HEK293 (cell line): ENCODE results near the gene IRX2.

Experiments used
- CTCF ChIA-PET: fragments of 350-600 bp; formaldehyde crosslinking; extraction: SDS; loops from one replicate; lab custom pipeline; 2021; ENCODE audit warnings: antibody characterized with exemption; lab: Yijun Ruan, JAX
- POLR2A ChIA-PET: fragments of 300-600 bp; formaldehyde crosslinking; extraction: SDS; loops from one replicate; lab custom pipeline; 2020; ENCODE audit warnings: antibody characterized with exemption, inconsistent platforms; lab: Yijun Ruan, JAX
- H3K27ac ChIP-seq: fragments of 200-500 bp; sonication (Bioruptor generic); 2 replicates; pipeline ENCODE4 v1.5.1; 2014; ENCODE audit warnings: low read depth, low read length, control low read depth, inconsistent platforms; ENCODE audit errors: extremely low read depth
- H3K36me3 ChIP-seq, 2 experiments: fragments of 200-500 bp in 1 of 2; sonication (Bioruptor generic) in 1 of 2; 1 replicate in 1 of 2; 2 replicates in 1 of 2; pipeline ENCODE4 v1.5.1; 2014 to 2017; ENCODE audit warnings: inconsistent platforms in 2 of 2, low read length in 2 of 2; ENCODE audit not compliant: control insufficient read depth in 2 of 2, insufficient read depth in 1 of 2
- H3K4me1 ChIP-seq: fragments of 200-500 bp; sonication (Bioruptor generic); 2 replicates; pipeline ENCODE4 v1.5.1; 2014; ENCODE audit warnings: mild to moderate bottlenecking, low read length, inconsistent platforms; ENCODE audit not compliant: control insufficient read depth, insufficient read depth
- H3K4me3 ChIP-seq: 2 replicates; pipeline ENCODE4 v1.5.1; 2011; ENCODE audit warnings: low read depth, mild to moderate bottlenecking, control low read depth, low read length, moderate library complexity
- H3K9me3 ChIP-seq: fragments of 200-500 bp; sonication (Bioruptor generic); 2 replicates; pipeline ENCODE4 v1.5.1; 2014; ENCODE audit warnings: low read depth, low read length, inconsistent platforms; ENCODE audit not compliant: control insufficient read depth, insufficient read depth
- AEBP2 ChIP-seq: fragments of 450-650 bp; formaldehyde crosslinking; IDR thresholded peaks from 2 replicates; pipeline ENCODE4 v1.5.1; 2016; ENCODE audit warnings: missing biosample characterization, missing genetic modification characterization, borderline replicate concordance
- GLI4 ChIP-seq: fragments of 450-650 bp; formaldehyde crosslinking; IDR thresholded peaks from 2 replicates; pipeline ENCODE4 v1.5.1; 2016; ENCODE audit warnings: missing biosample characterization, missing genetic modification characterization
- INSM2 ChIP-seq: fragments of 450-650 bp; formaldehyde crosslinking; IDR thresholded peaks from 2 replicates; pipeline ENCODE4 v1.5.1; 2016; ENCODE audit warnings: missing biosample characterization, missing genetic modification characterization
- KLF1 ChIP-seq: fragments of 450-650 bp; formaldehyde crosslinking; IDR thresholded peaks from 2 replicates; pipeline ENCODE4 v1.5.1; 2016; ENCODE audit warnings: missing biosample characterization, missing genetic modification characterization
- KLF10 ChIP-seq: fragments of 450-650 bp; IDR thresholded peaks from 2 replicates; pipeline ENCODE4 v1.5.1; 2018; ENCODE audit warnings: missing biosample characterization, mild to moderate bottlenecking, missing genetic modification characterization
- KLF8 ChIP-seq: fragments of 450-650 bp; formaldehyde crosslinking; IDR thresholded peaks from 2 replicates; pipeline ENCODE4 v1.5.1; 2016; ENCODE audit warnings: missing biosample characterization, missing genetic modification characterization
- OVOL3 ChIP-seq: fragments of 450-650 bp; formaldehyde crosslinking; IDR thresholded peaks from 2 replicates; pipeline ENCODE4 v1.5.1; 2016; ENCODE audit warnings: missing biosample characterization, missing genetic modification characterization
- SCRT1 ChIP-seq: fragments of 450-650 bp; formaldehyde crosslinking; IDR thresholded peaks from 2 replicates; pipeline ENCODE4 v1.5.1; 2016; ENCODE audit warnings: missing biosample characterization, missing genetic modification characterization, borderline replicate concordance
- SCRT2 ChIP-seq: fragments of 450-650 bp; formaldehyde crosslinking; IDR thresholded peaks from 2 replicates; pipeline ENCODE4 v1.5.1; 2016; ENCODE audit warnings: missing biosample characterization, missing genetic modification characterization
- SETDB1 ChIP-seq: IDR thresholded peaks from one replicate; pipeline ENCODE4 v1.6.1; 2017; ENCODE audit warnings: mild to moderate bottlenecking, low read length, moderate library complexity, mixed read lengths; ENCODE audit not compliant: insufficient read length
- ZBTB21 ChIP-seq: fragments of 450-650 bp; formaldehyde crosslinking; IDR thresholded peaks from 2 replicates; pipeline ENCODE4 v1.5.1; 2017; ENCODE audit warnings: missing biosample characterization, missing genetic modification characterization
- ZEB2 ChIP-seq: fragments of 450-650 bp; formaldehyde crosslinking; IDR thresholded peaks from 2 replicates; pipeline ENCODE4 v1.5.1; 2016; ENCODE audit warnings: missing biosample characterization, missing genetic modification characterization
- ZNF112 ChIP-seq: fragments of 450-650 bp; formaldehyde crosslinking; IDR thresholded peaks from 2 replicates; pipeline ENCODE4 v1.5.0; 2017; ENCODE audit warnings: missing biosample characterization, missing genetic modification characterization
- ZNF121 ChIP-seq: fragments of 450-650 bp; formaldehyde crosslinking; IDR thresholded peaks from 2 replicates; pipeline ENCODE4 v1.5.1; 2016; ENCODE audit warnings: missing biosample characterization, missing genetic modification characterization
- ZNF148 ChIP-seq: fragments of 450-650 bp; formaldehyde crosslinking; IDR thresholded peaks from 2 replicates; pipeline ENCODE4 v1.5.0; 2017; ENCODE audit warnings: missing biosample characterization, missing genetic modification characterization, borderline replicate concordance
- ZNF157 ChIP-seq: fragments of 450-650 bp; formaldehyde crosslinking; IDR thresholded peaks from 2 replicates; pipeline ENCODE4 v1.5.1; 2016; ENCODE audit warnings: missing biosample characterization, missing genetic modification characterization
- ZNF169 ChIP-seq: fragments of 450-650 bp; formaldehyde crosslinking; IDR thresholded peaks from 2 replicates; pipeline ENCODE4 v1.5.1; 2016; ENCODE audit warnings: missing biosample characterization, missing genetic modification characterization
- ZNF324 ChIP-seq: fragments of 450-650 bp; formaldehyde crosslinking; IDR thresholded peaks from 2 replicates; pipeline ENCODE4 v1.5.1; 2016; ENCODE audit warnings: missing biosample characterization, missing genetic modification characterization
- ZNF354C ChIP-seq: fragments of 450-650 bp; formaldehyde crosslinking; IDR thresholded peaks from 2 replicates; pipeline ENCODE4 v1.5.1; 2016; ENCODE audit warnings: missing biosample characterization, missing genetic modification characterization, low read depth, borderline replicate concordance
- ZNF473 ChIP-seq: fragments of 450-650 bp; formaldehyde crosslinking; IDR thresholded peaks from 2 replicates; pipeline ENCODE4 v1.5.1; 2017; ENCODE audit warnings: missing biosample characterization, missing genetic modification characterization
- ZNF549 ChIP-seq: fragments of 450-650 bp; IDR thresholded peaks from 2 replicates; pipeline ENCODE4 v1.5.1; 2018; ENCODE audit warnings: missing biosample characterization, missing genetic modification characterization, mild to moderate bottlenecking, inconsistent platforms, moderate library complexity
- ZNF624 ChIP-seq: fragments of 450-650 bp; formaldehyde crosslinking; IDR thresholded peaks from 2 replicates; pipeline ENCODE4 v1.5.1; 2017; ENCODE audit warnings: missing biosample characterization, missing genetic modification characterization
- ZNF660 ChIP-seq: fragments of 450-650 bp; IDR thresholded peaks from 2 replicates; pipeline ENCODE4 v1.5.1; 2018; ENCODE audit warnings: missing biosample characterization, mild to moderate bottlenecking, missing genetic modification characterization
- ZNF664 ChIP-seq: fragments of 450-650 bp; formaldehyde crosslinking; IDR thresholded peaks from 2 replicates; pipeline ENCODE4 v1.5.1; 2016; ENCODE audit warnings: missing biosample characterization, missing genetic modification characterization
- ZNF792 ChIP-seq: fragments of 450-650 bp; formaldehyde crosslinking; IDR thresholded peaks from 2 replicates; pipeline ENCODE4 v1.5.1; 2016; ENCODE audit warnings: missing biosample characterization, missing genetic modification characterization
- ZSCAN16 ChIP-seq: fragments of 450-650 bp; formaldehyde crosslinking; IDR thresholded peaks from 2 replicates; pipeline ENCODE4 v1.5.1; 2016; ENCODE audit warnings: missing biosample characterization, missing genetic modification characterization
- TF ChIP-seq, protein P1 (sequence below): fragments of 450-650 bp; formaldehyde crosslinking; IDR thresholded peaks from 2 replicates; pipeline ENCODE4 v1.5.1; 2016; ENCODE audit warnings: missing biosample characterization, missing genetic modification characterization

IRX2 gene

GRCh38 chr5:2750758-2751464 lies 566 bp downstream of the IRX2 start (continued):
- no peak for TF ChIP-seq INSM2 (tag by site-specific recombination)
- TF ChIP-seq ZNF549, result no peak
- no peak for TF ChIP-seq ZNF664 (tag by site-specific recombination)
- no peak for TF ChIP-seq ZNF792
- no peak for TF ChIP-seq ZNF354C
- TF ChIP-seq SCRT2 (tag by site-specific recombination), result no peak
- TF ChIP-seq, protein P1, sequence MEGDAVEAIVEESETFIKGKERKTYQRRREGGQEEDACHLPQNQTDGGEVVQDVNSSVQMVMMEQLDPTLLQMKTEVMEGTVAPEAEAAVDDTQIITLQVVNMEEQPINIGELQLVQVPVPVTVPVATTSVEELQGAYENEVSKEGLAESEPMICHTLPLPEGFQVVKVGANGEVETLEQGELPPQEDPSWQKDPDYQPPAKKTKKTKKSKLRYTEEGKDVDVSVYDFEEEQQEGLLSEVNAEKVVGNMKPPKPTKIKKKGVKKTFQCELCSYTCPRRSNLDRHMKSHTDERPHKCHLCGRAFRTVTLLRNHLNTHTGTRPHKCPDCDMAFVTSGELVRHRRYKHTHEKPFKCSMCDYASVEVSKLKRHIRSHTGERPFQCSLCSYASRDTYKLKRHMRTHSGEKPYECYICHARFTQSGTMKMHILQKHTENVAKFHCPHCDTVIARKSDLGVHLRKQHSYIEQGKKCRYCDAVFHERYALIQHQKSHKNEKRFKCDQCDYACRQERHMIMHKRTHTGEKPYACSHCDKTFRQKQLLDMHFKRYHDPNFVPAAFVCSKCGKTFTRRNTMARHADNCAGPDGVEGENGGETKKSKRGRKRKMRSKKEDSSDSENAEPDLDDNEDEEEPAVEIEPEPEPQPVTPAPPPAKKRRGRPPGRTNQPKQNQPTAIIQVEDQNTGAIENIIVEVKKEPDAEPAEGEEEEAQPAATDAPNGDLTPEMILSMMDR (tag by site-specific recombination), result no peak
- TF ChIP-seq ZBTB21 (tag by site-specific recombination), result no peak

GRCh38 chr5:2750026-2750757 lies 1.3 kb downstream of the IRX2 start:
- POLR2A ChIA-PET, result no interaction called here
- no peak overlapping the region for H3K27ac ChIP-seq
- CTCF ChIA-PET, result no interaction called here
- TF ChIP-seq KLF1 (tag by site-specific recombination), result no peak
- no peak for TF ChIP-seq ZNF624
- no peak for TF ChIP-seq ZNF169 (tag by site-specific recombination)
- no peak for TF ChIP-seq ZNF660 (tag by site-specific recombination)
- TF ChIP-seq KLF8 (tag by site-specific recombination), result no peak
- no peak for TF ChIP-seq GLI4 (tag by site-specific recombination)
- no peak for TF ChIP-seq ZNF473 (tag by site-specific recombination)
- no peak for TF ChIP-seq OVOL3 (tag by site-specific recombination)
- no peak for TF ChIP-seq SETDB1
- no peak for TF ChIP-seq ZSCAN16 (tag by site-specific recombination)
- no peak for TF ChIP-seq ZNF112 (tag by site-specific recombination)
- TF ChIP-seq KLF10, result no peak
- TF ChIP-seq ZEB2 (tag by site-specific recombination), result no peak
- TF ChIP-seq, all 188 proteins: peak for 0
- no peak overlapping the region for H3K4me3 ChIP-seq
- no peaks in the 10 kb centered on the region; the same call in 1 of the 2 replicates for H3K9me3 ChIP-seq
- H3K4me1 ChIP-seq, result no peaks in the 10 kb centered on the region
- no peaks in the 10 kb centered on the region for H3K36me3 ChIP-seq

DNA sequence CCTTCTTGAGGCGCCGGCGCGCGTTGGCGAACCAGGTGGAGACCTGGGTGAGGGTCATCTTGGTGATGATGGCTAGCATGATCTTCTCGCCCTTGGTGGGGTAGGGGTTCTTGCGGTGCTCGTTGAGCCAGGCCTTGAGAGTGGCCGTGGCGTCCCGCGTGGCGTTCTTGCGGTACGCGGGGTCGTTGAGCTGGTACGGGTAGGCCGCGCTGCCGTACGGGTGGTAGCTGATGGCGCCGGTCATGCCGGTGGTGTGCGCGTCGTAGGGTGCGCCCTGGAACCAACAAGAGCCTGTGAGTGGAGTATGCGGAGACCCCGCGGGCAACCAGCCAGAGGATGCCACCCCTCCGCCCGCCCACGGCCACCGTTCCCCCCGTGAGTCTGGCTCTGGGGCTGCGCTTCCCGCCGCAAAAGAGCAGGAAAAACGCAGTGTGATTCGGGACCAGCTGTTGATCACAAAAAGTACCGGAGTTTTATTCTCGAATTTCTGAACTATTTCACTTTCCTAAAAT lies 1.9 kb downstream of the IRX2 start:
- Histone ChIP-seq H3K4me3 (no peak overlapping the region), H3K4me1 (no peaks in the 10 kb centered on the region), H3K36me3 (no peaks in the 10 kb centered on the region), H3K27ac (no peak overlapping the region), H3K9me3 (no peaks in the 10 kb centered on the region; the same call in 1 of the 2 replicates)
- CTCF ChIA-PET, result no interaction called here
- POLR2A ChIA-PET, result no interaction called here
- no peak for TF ChIP-seq ZNF624
- no peak for TF ChIP-seq ZNF324
- no peak for TF ChIP-seq ZNF148 (tag by site-specific recombination)
- no peak for TF ChIP-seq SCRT1
- no peak for TF ChIP-seq ZNF121
- no peak for TF ChIP-seq ZNF157 (tag by site-specific recombination)
- no peak for TF ChIP-seq AEBP2 (tag by site-specific recombination)
